ENCODE measurements around the gene SP5. TPM values are rescaled to one million over a fixed set of nuclear protein-coding genes. Genes with fewer than 3 reads are reported as not detected.

The SP5 gene
- total RNA-seq, 2 donors from 2014 or later, result 1.3 to 1.7 TPM

DNA sequence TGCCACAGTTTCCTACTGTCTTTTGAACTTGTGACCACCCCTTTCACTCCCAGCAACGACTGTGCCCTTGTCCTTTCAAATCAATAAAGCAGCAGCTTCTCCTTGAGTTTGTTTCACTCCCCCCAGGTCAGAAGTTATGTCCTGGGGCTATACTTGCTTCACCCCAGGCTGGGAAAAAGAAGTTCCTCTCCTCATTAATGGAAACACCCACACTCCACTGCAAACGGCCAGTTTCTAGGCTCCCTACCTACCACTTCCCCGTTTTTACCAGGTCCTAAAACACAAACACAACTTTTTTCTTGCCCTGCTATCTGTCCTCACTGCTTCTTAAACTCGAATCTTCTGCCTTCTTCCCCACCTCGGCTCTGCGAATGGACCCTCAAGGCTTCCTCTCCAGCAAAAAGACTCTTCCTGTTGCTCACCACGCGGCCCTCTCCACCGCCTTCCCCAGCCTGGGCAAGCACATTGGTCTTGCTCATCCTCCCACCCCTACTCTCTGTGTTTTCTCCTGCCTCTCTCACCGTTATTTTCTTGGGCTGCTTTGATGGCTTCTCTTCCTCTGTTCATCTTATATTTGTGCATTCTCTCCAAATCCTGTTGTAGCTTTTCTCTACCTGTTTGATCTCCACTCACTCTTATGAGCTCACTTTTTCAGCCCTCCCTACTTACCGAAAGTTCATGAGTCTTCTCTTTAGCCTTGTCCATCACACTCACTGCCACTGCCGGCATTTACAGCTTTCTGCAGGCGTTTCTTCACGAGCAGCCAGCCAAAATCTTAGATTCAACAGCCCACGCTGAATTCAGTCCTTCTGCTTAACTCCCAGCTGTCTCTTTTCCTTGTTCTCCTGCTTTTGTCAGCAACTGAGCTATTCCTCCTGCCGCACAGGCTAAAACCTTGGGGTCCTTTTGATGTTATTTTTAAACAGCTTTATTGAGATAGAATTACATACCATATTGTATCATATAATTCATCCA, 7.0 kb upstream of the SP5 start:
- ATAC-seq (no peak), DNase-seq (no peak)
- intact Hi-C loops (cut with DNase I, micrococcal nuclease), result no loop called here

DNA sequence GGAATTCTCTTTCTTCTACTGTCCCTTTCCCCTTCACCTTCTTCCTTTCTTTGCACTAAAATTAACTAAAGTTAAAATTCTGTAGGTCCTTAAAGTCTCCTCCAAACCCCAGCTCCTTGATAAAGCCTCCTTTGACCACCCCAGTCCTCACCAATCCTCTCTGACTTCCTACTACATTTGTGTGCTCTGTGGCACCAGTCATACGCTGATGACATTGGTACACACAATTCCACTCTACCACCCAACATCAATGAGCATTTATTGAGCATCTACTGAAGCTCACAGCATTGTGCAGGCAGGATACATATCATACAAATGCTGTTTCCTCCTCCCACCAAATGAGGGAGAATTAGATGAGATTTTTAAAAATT, 4.5 kb upstream of the SP5 start:
- intact Hi-C loops (cut with DNase I, micrococcal nuclease), result loop anchor here in 1 of 2 donors (10.0 kb wide), 1 partner anchor 306 kb away; no protein-coding TSS in a partner anchor
- ATAC-seq (no peak), DNase-seq (no peak)

DNA sequence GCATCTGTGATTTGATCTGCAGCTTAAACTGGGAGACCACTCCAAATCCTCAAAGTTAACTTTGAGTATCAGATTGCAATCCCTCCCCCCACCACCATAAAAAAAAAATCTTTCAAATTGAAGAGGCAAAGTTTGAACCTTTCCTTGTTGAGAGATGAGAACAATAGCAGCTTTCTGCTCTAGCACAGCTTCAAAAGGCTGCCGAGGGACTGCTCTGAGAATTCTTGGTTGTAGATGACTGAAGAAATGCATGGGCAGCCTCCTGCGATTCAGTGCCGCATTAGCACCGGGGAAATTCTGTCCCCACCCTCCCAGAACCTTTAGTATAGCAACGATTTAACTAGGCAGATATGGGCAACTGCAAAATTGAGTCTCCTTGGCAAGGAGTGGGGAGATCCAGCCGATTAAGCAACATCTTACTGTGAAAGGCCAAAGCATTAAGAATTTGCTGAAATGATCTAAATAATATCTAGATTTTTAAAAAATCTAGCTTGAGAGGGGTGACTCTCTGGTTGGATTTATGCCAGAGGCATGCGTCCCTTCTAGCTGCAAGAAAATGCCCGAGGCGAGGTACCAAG, 3.9 kb upstream of the SP5 start:
- DNase-seq (no peak), ATAC-seq (no peak)
- intact Hi-C loops (cut with DNase I, micrococcal nuclease), result loop anchor here in 1 of 2 donors (10.0 kb wide), 1 partner anchor 306 kb away; no protein-coding TSS in a partner anchor

GRCh38 chr2:170711774-170712652, 3.1 kb upstream of the SP5 start:
- intact Hi-C loops (cut with DNase I, micrococcal nuclease), result loop anchor here in 1 of 2 donors (10.0 kb wide), 1 partner anchor 307 kb away; no protein-coding TSS in a partner anchor
- DNase-seq (peak in 1 of 2 donors; percentile 28), ATAC-seq (no peak)

DNA sequence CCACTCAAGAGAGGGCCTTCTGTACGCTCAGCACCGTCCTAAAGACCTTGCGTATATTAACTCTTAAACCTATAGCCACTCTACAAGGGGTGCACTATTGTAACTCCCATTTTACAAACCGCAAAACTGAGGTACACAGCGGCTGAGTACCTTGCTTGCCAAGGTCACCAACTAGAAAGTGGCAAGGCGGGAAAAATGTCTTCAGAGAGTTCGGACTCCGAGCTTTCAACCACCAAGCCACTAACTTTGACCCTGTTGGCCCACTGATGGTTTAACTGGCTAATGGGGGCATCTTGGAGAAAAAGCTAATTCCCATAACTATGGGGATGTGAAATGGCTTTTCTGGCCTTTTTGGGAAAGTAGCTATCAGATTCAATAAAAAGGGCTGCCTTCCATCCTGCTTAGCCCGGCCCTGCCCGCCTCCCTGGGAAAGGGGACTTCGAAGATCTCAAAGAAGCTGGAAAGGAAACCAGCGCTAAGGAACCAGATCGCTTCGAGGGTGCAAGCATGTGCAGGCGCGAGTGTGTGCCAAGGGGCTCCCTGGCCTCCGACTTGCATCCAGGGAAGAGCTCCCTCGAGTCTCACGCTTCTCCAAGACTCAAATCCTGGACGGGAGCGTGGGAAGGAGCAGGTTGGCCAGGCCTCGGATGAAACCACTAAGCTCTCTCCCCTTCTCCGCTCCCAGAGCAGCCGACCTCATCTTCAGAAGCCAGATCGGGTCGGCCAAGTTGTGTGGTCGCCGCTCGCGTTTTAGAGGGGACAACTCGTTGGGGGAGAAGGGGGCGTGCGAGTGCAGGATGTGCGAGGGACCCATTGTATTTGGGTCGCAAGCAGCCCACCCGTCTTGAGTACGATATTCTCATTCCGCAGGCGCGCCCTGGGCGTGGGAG, 2.2 kb upstream of the SP5 start:
- intact Hi-C loops (cut with DNase I, micrococcal nuclease), result loop anchor here in 1 of 2 donors (10.0 kb wide), 1 partner anchor 308 kb away; no protein-coding TSS in a partner anchor
- DNase-seq (peak in 1 of 2 donors; percentile 5), ATAC-seq (no peak)

GRCh38 chr2:170713543-170714380, 1.4 kb upstream of the SP5 start:
- intact Hi-C loops (cut with DNase I, micrococcal nuclease), result loop anchor here in 1 of 2 donors (10.0 kb wide), 1 partner anchor 309 kb away; no protein-coding TSS in a partner anchor

GRCh38 chr2:170714381-170715061, 616 bp upstream of the SP5 start:
- DNase-seq (peak; percentile 39 to 63), ATAC-seq (peak; percentile 77)
- intact Hi-C loops (cut with DNase I, micrococcal nuclease), result loop anchor here in 1 of 2 donors (10.0 kb wide), 1 partner anchor 310 kb away; no protein-coding TSS in a partner anchor

More at GRCh38 chr2:170713543-170714380, 1.4 kb upstream of the SP5 start:
- DNase-seq (peak; percentile 20 to 26), ATAC-seq (peak; percentile 30)

- ATAC-seq (peak; percentile 11), DNase-seq (peak in 1 of 2 donors; percentile 41)
- intact Hi-C loops (cut with DNase I, micrococcal nuclease), result loop anchor here in 1 of 2 donors (10.0 kb wide), 1 partner anchor 311 kb away; no protein-coding TSS in a partner anchor
Observed at GRCh38 chr2:170715932-170716777, 1.0 kb downstream of the SP5 start.

DNA sequence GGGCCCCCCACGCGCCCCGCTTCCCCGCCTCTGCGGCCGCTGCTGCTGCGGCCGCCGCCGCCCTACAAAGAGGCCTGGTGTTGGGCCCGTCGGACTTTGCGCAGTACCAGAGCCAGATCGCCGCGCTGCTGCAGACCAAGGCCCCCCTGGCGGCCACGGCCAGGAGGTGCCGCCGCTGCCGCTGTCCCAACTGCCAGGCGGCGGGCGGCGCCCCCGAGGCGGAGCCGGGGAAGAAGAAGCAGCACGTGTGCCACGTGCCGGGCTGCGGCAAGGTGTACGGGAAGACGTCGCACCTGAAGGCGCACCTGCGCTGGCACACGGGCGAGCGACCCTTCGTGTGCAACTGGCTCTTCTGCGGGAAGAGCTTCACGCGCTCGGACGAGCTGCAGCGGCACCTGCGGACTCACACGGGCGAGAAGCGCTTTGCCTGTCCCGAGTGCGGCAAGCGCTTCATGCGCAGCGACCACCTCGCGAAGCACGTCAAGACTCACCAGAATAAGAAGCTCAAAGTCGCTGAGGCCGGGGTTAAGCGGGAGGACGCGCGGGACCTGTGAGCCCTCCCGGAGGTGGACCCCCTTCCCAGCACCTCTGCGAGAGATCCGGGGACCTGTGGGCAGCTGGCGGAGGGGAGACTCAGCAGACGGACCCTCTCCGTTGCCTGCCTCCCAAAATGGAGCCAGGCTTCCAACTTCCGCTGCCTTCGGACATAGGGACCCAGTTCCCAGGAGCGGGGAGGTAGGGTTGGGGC, 1.9 kb downstream of the SP5 start:
- intact Hi-C loops (cut with DNase I, micrococcal nuclease), result loop anchor here in 1 of 2 donors (10.0 kb wide), 1 partner anchor 312 kb away; no protein-coding TSS in a partner anchor
- ATAC-seq (peak; percentile 37), DNase-seq (peak; percentile 36 to 50)

DNA sequence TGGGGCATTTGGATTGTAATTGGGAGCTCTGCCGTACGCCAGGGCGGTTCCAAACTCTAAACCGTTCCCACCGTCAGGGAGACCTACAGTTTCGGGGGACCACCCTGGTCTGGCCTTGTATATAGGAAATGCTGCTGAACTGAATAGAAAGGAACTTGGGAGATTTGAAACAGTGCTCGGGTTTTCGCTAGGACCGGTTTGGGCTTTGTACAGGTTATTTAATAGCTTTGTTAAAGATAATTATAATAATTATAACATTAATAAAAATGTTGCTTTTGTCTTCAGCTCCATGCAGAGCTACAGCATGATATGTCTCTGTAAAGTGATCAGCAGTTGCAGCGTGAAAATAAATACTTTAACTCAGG, 2.4 kb downstream of the SP5 start:
- intact Hi-C loops (cut with DNase I, micrococcal nuclease), result loop anchor here in 1 of 2 donors (10.0 kb wide), 1 partner anchor 313 kb away; no protein-coding TSS in a partner anchor
- DNase-seq, result no peak

GRCh38 chr2:170717991-170718589, 3.0 kb downstream of the SP5 start:
- no peak for ATAC-seq
- no peak for DNase-seq
- intact Hi-C loops (cut with DNase I, micrococcal nuclease), result loop anchor here in 1 of 2 donors (10.0 kb wide), 1 partner anchor 313 kb away; no protein-coding TSS in a partner anchor

More for the DNA sequence above, 2.4 kb downstream of the SP5 start:
- ATAC-seq, result no peak

DNA sequence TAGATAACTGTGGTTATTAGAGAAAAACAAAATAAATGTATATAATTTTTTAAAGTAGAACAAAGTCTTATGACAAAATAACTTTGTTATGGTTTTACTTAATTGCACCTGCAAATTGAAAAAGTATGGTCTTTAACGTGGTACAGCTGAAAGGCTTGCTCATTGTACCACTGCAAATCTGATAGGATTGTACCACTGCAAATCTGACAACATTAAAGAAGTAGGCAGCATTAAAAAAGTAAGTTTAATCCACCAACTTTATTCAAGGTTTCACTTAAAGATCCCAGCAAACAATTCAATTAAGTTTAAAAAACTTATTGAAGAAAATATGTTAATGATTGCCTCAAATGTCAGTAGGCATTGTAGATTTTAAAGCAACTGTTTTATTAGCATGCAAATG, 4.7 kb downstream of the SP5 start:
- intact Hi-C loops (cut with DNase I, micrococcal nuclease), result loop anchor here in 1 of 2 donors (10.0 kb wide), 1 partner anchor 315 kb away; no protein-coding TSS in a partner anchor
- ATAC-seq (no peak), DNase-seq (no peak)

- intact Hi-C loops (cut with DNase I, micrococcal nuclease), result no loop called here
- ATAC-seq (no peak), DNase-seq (no peak)
Observed at GRCh38 chr2:170721678-170722077, 6.5 kb downstream of the SP5 start.

DNA sequence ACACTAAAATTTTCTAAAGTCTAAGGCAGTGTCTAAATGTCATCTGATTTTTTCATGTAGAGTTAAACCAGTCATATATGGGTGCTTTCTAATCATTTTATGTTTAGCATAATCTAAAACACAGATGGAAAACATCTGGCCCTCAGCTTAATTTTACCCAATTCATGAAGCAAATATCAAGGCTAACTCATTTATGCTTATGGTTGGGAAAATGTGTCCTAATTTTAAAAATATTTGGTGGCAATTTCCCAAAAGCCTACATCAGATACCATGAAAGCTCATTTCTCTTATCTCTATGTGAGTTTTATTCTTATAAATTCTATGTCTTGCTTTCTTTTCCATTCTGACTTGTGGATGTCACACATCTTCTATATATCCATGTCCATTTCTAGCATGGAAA, 7.2 kb downstream of the SP5 start:
- DNase-seq, result no peak
- no peak for ATAC-seq
- intact Hi-C loops (cut with DNase I, micrococcal nuclease), result no loop called here

All from left colon (tissue), 2 donors.